HepG2 (cell line): ENCODE results near the gene MTA2. TPM values are rescaled to one million over a fixed set of nuclear protein-coding genes. Genes with fewer than 3 reads are reported as not detected.

ENCODE experiments used
- ARHGAP35 ChIP-seq: sonication (generic); formaldehyde crosslinking; IDR thresholded peaks from 2 replicates; pipeline ENCODE4 v1.9.0; 2022; ENCODE audit warnings: mild to moderate bottlenecking, inconsistent platforms, moderate library complexity, missing genetic modification reagents, borderline replicate concordance
- ATAD3A ChIP-seq: sonication (generic); formaldehyde crosslinking; IDR thresholded peaks from 2 replicates; pipeline ENCODE4 v1.4.0; 2020; ENCODE audit warnings: missing genetic modification reagents
- ATF1 ChIP-seq: IDR thresholded peaks from 2 replicates; pipeline ENCODE4 v1.6.1; 2016; ENCODE audit warnings: mild to moderate bottlenecking, control low read depth
- EEA1 ChIP-seq: sonication (generic); formaldehyde crosslinking; IDR thresholded peaks from 2 replicates; pipeline ENCODE4 v1.5.1; 2020; ENCODE audit warnings: mild to moderate bottlenecking, missing genetic modification reagents, borderline replicate concordance
- ELF3 ChIP-seq: IDR thresholded peaks from 2 replicates; pipeline ENCODE4 v1.6.1; 2016; ENCODE audit warnings: missing genetic modification reagents, missing compliant biosample characterization
- GABPB1 ChIP-seq: IDR thresholded peaks from 2 replicates; pipeline ENCODE4 v1.6.1; 2016; ENCODE audit warnings: mild to moderate bottlenecking, missing genetic modification reagents, moderate library complexity, missing compliant biosample characterization
- HIC2 ChIP-seq: sonication (generic); formaldehyde crosslinking; IDR thresholded peaks from 2 replicates; pipeline ENCODE4 v1.9.0; 2022; ENCODE audit warnings: low read depth, missing genetic modification reagents
- MEIS1 ChIP-seq: sonication (generic); formaldehyde crosslinking; IDR thresholded peaks from 2 replicates; pipeline ENCODE4 v1.9.0; 2021; ENCODE audit warnings: mild to moderate bottlenecking, missing genetic modification reagents, moderate library complexity, borderline replicate concordance
- PPARG ChIP-seq: conservative IDR thresholded peaks from 2 replicates; pipeline ENCODE4 v1.6.1; 2016; ENCODE audit warnings: missing biosample characterization, missing genetic modification reagents
- SMAD9 ChIP-seq: sonication (generic); formaldehyde crosslinking; IDR thresholded peaks from 2 replicates; pipeline ENCODE4 v1.5.1; 2020; ENCODE audit warnings: mild to moderate bottlenecking, missing genetic modification reagents
- SMC3 ChIP-seq: IDR thresholded peaks from 2 replicates; pipeline ENCODE4 v1.6.1; 2011; ENCODE audit warnings: low read length, improper control_type of control experiment
- SP140L ChIP-seq: sonication (generic); formaldehyde crosslinking; IDR thresholded peaks from 2 replicates; pipeline ENCODE4 v1.4.0; 2020; ENCODE audit warnings: missing genetic modification reagents, borderline replicate concordance
- STAG1 ChIP-seq: sonication (generic); formaldehyde crosslinking; IDR thresholded peaks from 2 replicates; pipeline ENCODE4 v1.4.0; 2020; ENCODE audit warnings: missing genetic modification reagents
- XRCC5 ChIP-seq: fragments of 200-400 bp; formaldehyde crosslinking; optimal IDR thresholded peaks from 2 replicates; pipeline ENCODE3; 2017; ENCODE audit warnings: mild to moderate bottlenecking, low read length
- ZBTB38 ChIP-seq: sonication (generic); formaldehyde crosslinking; IDR thresholded peaks from 2 replicates; pipeline ENCODE4 v1.5.1; 2020; ENCODE audit warnings: mild to moderate bottlenecking, missing genetic modification reagents
- ZBTB7A ChIP-seq: sonication (generic); formaldehyde crosslinking; IDR thresholded peaks from 2 replicates; pipeline ENCODE4 v1.8.0; 2022; ENCODE audit warnings: mild to moderate bottlenecking, missing genetic modification reagents
- ZFP36L2 ChIP-seq: sonication (generic); formaldehyde crosslinking; IDR thresholded peaks from 2 replicates; pipeline ENCODE4 v1.4.0; 2020; ENCODE audit warnings: missing genetic modification reagents
- ZMYM2 ChIP-seq: sonication (generic); formaldehyde crosslinking; IDR thresholded peaks from 2 replicates; pipeline ENCODE4 v1.8.0; 2022; ENCODE audit warnings: mild to moderate bottlenecking, missing genetic modification reagents
- ZNF260 ChIP-seq: sonication (generic); formaldehyde crosslinking; IDR thresholded peaks from 2 replicates; pipeline ENCODE4 v1.4.0; 2020; ENCODE audit warnings: missing genetic modification reagents, low read depth, mild to moderate bottlenecking, borderline replicate concordance
- ZNF367 ChIP-seq: sonication (generic); formaldehyde crosslinking; IDR thresholded peaks from 2 replicates; pipeline ENCODE4 v1.4.0; 2020; ENCODE audit warnings: missing genetic modification reagents, borderline replicate concordance
- ZNF75D ChIP-seq: sonication (generic); formaldehyde crosslinking; IDR thresholded peaks from 2 replicates; pipeline ENCODE4 v1.8.1; 2023; ENCODE audit warnings: missing genetic modification reagents, mild to moderate bottlenecking, borderline replicate concordance
- ZNF841 ChIP-seq: sonication (generic); formaldehyde crosslinking; IDR thresholded peaks from 2 replicates; pipeline ENCODE4 v1.8.1; 2023; ENCODE audit warnings: missing genetic modification reagents, borderline replicate concordance
- ZSCAN22 ChIP-seq: sonication (generic); formaldehyde crosslinking; IDR thresholded peaks from 2 replicates; pipeline ENCODE4 v1.4.0; 2020; ENCODE audit warnings: mild to moderate bottlenecking, missing genetic modification reagents
- polyA plus RNA-seq, 8 experiments: library from polyadenylated mRNA; depleted of rRNA in 3 of 8; stranded (reverse) in 7 of 8; unstranded in 1 of 8; fragments of >200 nt; fragmentation: Illumina TruSeq in 4 of 8; extraction: Trizol in 4 of 8; gene quantifications; 2 replicates each; pipeline versions ENCODE4 v1.2.1 to v1.2.3, GENCODE V29; 2011 to 2016; ENCODE audit warnings: low read depth in 4 of 8, missing spikeins in 1 of 8, mixed read lengths in 1 of 8; ENCODE audit not compliant: insufficient read depth in 1 of 8
- total RNA-seq, 5 experiments: library from RNA; depleted of rRNA; stranded (reverse); fragments of >200 nt; fragmentation: Illumina TruSeq; extraction: Trizol; gene quantifications; 2 replicates each; pipeline ENCODE4 v1.2.3, GENCODE V29; 2016; ENCODE audit warnings: low read depth in 1 of 5
- TF ChIP-seq, protein P1 (sequence below): sonication (generic); formaldehyde crosslinking; IDR thresholded peaks from 2 replicates; pipeline ENCODE4 v1.4.0; 2020; ENCODE audit warnings: missing genetic modification reagents
- TF ChIP-seq, protein P2 (sequence below): sonication (generic); formaldehyde crosslinking; IDR thresholded peaks from 2 replicates; pipeline ENCODE4 v1.4.0; 2020; ENCODE audit warnings: missing genetic modification reagents

Gene MTA2
- total and polyA plus RNA-seq, 2 of the 13 experiments (the other 11 are each of a cell fraction or from before 2014, with no cell fraction given): 14.0 to 70.0 TPM

- TF ChIP-seq ZNF841 (CRISPR knock-in tag) (no peak), ZNF367 (CRISPR knock-in tag) (no peak), ZNF75D (CRISPR knock-in tag) (no peak), ZSCAN22 (CRISPR knock-in tag) (no peak), ZFP36L2 (no peak), ATAD3A (CRISPR knock-in tag) (no peak), MEIS1 (CRISPR knock-in tag) (no peak), PPARG (CRISPR knock-in tag) (no peak), SMC3 (peak; percentile 77), ZBTB38 (CRISPR knock-in tag) (peak; percentile 54; the same call in 1 of the 2 replicates), EEA1 (CRISPR knock-in tag) (no peak), ZMYM2 (no peak), SMAD9 (CRISPR knock-in tag) (no peak), ELF3 (CRISPR knock-in tag) (0 out of 2 replicates have a peak, but pooled peaks have one; percentile 19), ARHGAP35 (CRISPR knock-in tag) (no peak), STAG1 (CRISPR knock-in tag) (peak; percentile 64), ZNF260 (no peak), HIC2 (CRISPR knock-in tag) (no peak), GABPB1 (CRISPR knock-in tag) (no peak), ATF1 (CRISPR knock-in tag) (no peak), XRCC5 (peak; percentile 42), SP140L (CRISPR knock-in tag) (no peak), ZBTB7A (CRISPR knock-in tag) (no peak)
- TF ChIP-seq, protein P1, sequence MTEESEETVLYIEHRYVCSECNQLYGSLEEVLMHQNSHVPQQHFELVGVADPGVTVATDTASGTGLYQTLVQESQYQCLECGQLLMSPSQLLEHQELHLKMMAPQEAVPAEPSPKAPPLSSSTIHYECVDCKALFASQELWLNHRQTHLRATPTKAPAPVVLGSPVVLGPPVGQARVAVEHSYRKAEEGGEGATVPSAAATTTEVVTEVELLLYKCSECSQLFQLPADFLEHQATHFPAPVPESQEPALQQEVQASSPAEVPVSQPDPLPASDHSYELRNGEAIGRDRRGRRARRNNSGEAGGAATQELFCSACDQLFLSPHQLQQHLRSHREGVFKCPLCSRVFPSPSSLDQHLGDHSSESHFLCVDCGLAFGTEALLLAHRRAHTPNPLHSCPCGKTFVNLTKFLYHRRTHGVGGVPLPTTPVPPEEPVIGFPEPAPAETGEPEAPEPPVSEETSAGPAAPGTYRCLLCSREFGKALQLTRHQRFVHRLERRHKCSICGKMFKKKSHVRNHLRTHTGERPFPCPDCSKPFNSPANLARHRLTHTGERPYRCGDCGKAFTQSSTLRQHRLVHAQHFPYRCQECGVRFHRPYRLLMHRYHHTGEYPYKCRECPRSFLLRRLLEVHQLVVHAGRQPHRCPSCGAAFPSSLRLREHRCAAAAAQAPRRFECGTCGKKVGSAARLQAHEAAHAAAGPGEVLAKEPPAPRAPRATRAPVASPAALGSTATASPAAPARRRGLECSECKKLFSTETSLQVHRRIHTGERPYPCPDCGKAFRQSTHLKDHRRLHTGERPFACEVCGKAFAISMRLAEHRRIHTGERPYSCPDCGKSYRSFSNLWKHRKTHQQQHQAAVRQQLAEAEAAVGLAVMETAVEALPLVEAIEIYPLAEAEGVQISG: 0 out of 2 replicates have a peak, but pooled peaks have one; percentile 19
- TF ChIP-seq, protein P2, sequence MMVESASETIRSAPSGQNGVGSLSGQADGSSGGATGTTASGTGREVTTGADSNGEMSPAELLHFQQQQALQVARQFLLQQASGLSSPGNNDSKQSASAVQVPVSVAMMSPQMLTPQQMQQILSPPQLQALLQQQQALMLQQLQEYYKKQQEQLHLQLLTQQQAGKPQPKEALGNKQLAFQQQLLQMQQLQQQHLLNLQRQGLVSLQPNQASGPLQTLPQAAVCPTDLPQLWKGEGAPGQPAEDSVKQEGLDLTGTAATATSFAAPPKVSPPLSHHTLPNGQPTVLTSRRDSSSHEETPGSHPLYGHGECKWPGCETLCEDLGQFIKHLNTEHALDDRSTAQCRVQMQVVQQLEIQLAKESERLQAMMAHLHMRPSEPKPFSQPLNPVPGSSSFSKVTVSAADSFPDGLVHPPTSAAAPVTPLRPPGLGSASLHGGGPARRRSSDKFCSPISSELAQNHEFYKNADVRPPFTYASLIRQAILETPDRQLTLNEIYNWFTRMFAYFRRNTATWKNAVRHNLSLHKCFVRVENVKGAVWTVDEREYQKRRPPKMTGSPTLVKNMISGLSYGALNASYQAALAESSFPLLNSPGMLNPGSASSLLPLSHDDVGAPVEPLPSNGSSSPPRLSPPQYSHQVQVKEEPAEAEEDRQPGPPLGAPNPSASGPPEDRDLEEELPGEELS (CRISPR knock-in tag): no peak
Observed at GRCh38 chr11:62593434-62594044, 8.1 kb downstream of the MTA2 start (continued).
